Stimulated activated naive CD8-positive, alpha-beta T cell treated with anti-CD3 and anti-CD28 coated beads, Interleukin-15, amount 100 ng/mL, for 72 hours (primary cell): ENCODE results near the gene SUN1.
"Not testable (repeated sequence)": the region's sequence is repeated elsewhere in the genome, so short reads cannot be mapped to it uniquely, and the experiment has no call there.

Experiments
- ATAC-seq: fragments of 150-1000 bp; cut with Tn5 transposase; 2 replicates; pipeline ENCODE4 v1.10.0; 2021; ENCODE audit warnings: mild to moderate bottlenecking, moderate library complexity
- DNase-seq, 2 donors: peaks; one replicate each; pipeline ENCODE4 v3.0.0; 2021 to 2022
- H3K27ac Mint-ChIP-seq, 2 donors: one replicate each; pipeline ENCODE4 v1.8.0; 2022; ENCODE audit warnings: mild to moderate bottlenecking in 2 of 2, mixed read lengths in 2 of 2, moderate library complexity in 2 of 2
- H3K27me3 Mint-ChIP-seq: one replicate; pipeline ENCODE4 v1.8.0; 2022; ENCODE audit warnings: mixed read lengths
- H3K4me1 Mint-ChIP-seq: one replicate; pipeline ENCODE4 v1.8.0; 2022; ENCODE audit warnings: mild to moderate bottlenecking, mixed read lengths
- H3K4me3 Mint-ChIP-seq, 2 donors: one replicate each; pipeline ENCODE4 v1.8.0; 2022; ENCODE audit warnings: mild to moderate bottlenecking in 2 of 2, mixed read lengths in 2 of 2, moderate library complexity in 1 of 2
- H3K9me3 Mint-ChIP-seq, 2 donors: one replicate each; pipeline ENCODE4 v1.8.0; 2022; ENCODE audit warnings: mixed read lengths in 2 of 2

The SUN1 gene

GRCh38 chr7:915291-916218, 83.3 kb downstream of the SUN1 start:
- no peaks in the 10 kb centered on the region for H3K9me3 Mint-ChIP-seq
- no peaks in the 10 kb centered on the region for H3K27me3 Mint-ChIP-seq
- H3K4me3 Mint-ChIP-seq: no peak overlapping the region
- peak overlapping the region in 1 of 2 donors; percentile 78 for H3K27ac Mint-ChIP-seq
- H3K4me1 Mint-ChIP-seq: peaks cover 44% of the 10 kb centered on the region
- DNase-seq (no peak), ATAC-seq (no peak)

- H3K27me3 Mint-ChIP-seq: no peaks in the 10 kb centered on the region
- no peaks in the 10 kb centered on the region for H3K9me3 Mint-ChIP-seq
- no peak for DNase-seq
- peaks cover 46% of the 10 kb centered on the region for H3K4me1 Mint-ChIP-seq
- peak overlapping the region in 1 of 2 donors; percentile 87 for H3K27ac Mint-ChIP-seq
- no peak for ATAC-seq
- no peak overlapping the region for H3K4me3 Mint-ChIP-seq
These were observed 84.1 kb downstream of the SUN1 start for GRCh38 chr7:916291-916941.

GRCh38 chr7:917255-918117, 85.2 kb downstream of the SUN1 start:
- ATAC-seq: no peak
- H3K4me1 Mint-ChIP-seq: peaks cover 54% of the 10 kb centered on the region
- no peak overlapping the region for H3K27ac Mint-ChIP-seq
- H3K9me3 Mint-ChIP-seq: no peaks in the 10 kb centered on the region
- no peak overlapping the region for H3K4me3 Mint-ChIP-seq
- H3K27me3 Mint-ChIP-seq: no peaks in the 10 kb centered on the region
- no peak for DNase-seq

- no peak overlapping the region for H3K4me3 Mint-ChIP-seq
- no peak overlapping the region for H3K27ac Mint-ChIP-seq
- no peak for ATAC-seq
- peaks cover 54% of the 10 kb centered on the region for H3K4me1 Mint-ChIP-seq
- DNase-seq: no peak
- H3K27me3 Mint-ChIP-seq: no peaks in the 10 kb centered on the region
- H3K9me3 Mint-ChIP-seq: no peaks in the 10 kb centered on the region
These were observed 85.8 kb downstream of the SUN1 start for GRCh38 chr7:918118-918425.

GRCh38 chr7:918441-919113, 86.3 kb downstream of the SUN1 start:
- ATAC-seq (no peak), DNase-seq (no peak)
- peak overlapping the region in 1 of 2 donors; percentile 88 for H3K27ac Mint-ChIP-seq
- H3K27me3 Mint-ChIP-seq: no peaks in the 10 kb centered on the region
- no peak overlapping the region for H3K4me3 Mint-ChIP-seq
- peaks cover 59% of the 10 kb centered on the region for H3K4me1 Mint-ChIP-seq
- no peaks in the 10 kb centered on the region for H3K9me3 Mint-ChIP-seq

- Mint-ChIP-seq H3K27ac (no peak overlapping the region), H3K4me1 (peaks cover 62% of the 10 kb centered on the region), H3K9me3 (no peaks in the 10 kb centered on the region), H3K27me3 (no peaks in the 10 kb centered on the region), H3K4me3 (no peak overlapping the region)
- DNase-seq (no peak), ATAC-seq (no peak)
These were observed 86.8 kb downstream of the SUN1 start for GRCh38 chr7:919114-919442.

- Mint-ChIP-seq H3K27me3 (no peaks in the 10 kb centered on the region), H3K4me1 (peaks cover 70% of the 10 kb centered on the region), H3K4me3 (no peak overlapping the region), H3K27ac (no peak overlapping the region), H3K9me3 (no peaks in the 10 kb centered on the region)
- no peak for DNase-seq
- ATAC-seq: no peak
These were observed 87.7 kb downstream of the SUN1 start for GRCh38 chr7:919924-920341.

- DNase-seq (no peak), ATAC-seq (no peak)
- H3K9me3 Mint-ChIP-seq: no peaks in the 10 kb centered on the region
- H3K27me3 Mint-ChIP-seq: no peaks in the 10 kb centered on the region
- H3K4me3 Mint-ChIP-seq: peak overlapping the region; percentile 3 to 91
- peak overlapping the region in 1 of 2 donors; percentile 46 for H3K27ac Mint-ChIP-seq
- peaks cover 75% of the 10 kb centered on the region for H3K4me1 Mint-ChIP-seq
These were observed 88.2 kb downstream of the SUN1 start for GRCh38 chr7:920351-921070.

- DNase-seq: no peak
- H3K4me3 Mint-ChIP-seq: peak overlapping the region; percentile 47 to 91
- H3K27ac Mint-ChIP-seq: peak overlapping the region in 1 of 2 donors; percentile 87
These were observed 88.8 kb downstream of the SUN1 start for GRCh38 chr7:921071-921461.

GRCh38 chr7:921581-922333, 89.5 kb downstream of the SUN1 start:
- Mint-ChIP-seq H3K9me3 (no peaks in the 10 kb centered on the region), H3K27ac (peak overlapping the region in 1 of 2 donors; percentile 97), H3K4me1 (peaks cover 75% of the 10 kb centered on the region), H3K27me3 (no peaks in the 10 kb centered on the region), H3K4me3 (peak overlapping the region; percentile 88 to 91)
- peak in 1 of 2 donors; percentile 24 for DNase-seq
- ATAC-seq: no peak

More at GRCh38 chr7:921071-921461, 88.8 kb downstream of the SUN1 start:
- Mint-ChIP-seq H3K9me3 (no peaks in the 10 kb centered on the region), H3K4me1 (peaks cover 76% of the 10 kb centered on the region), H3K27me3 (no peaks in the 10 kb centered on the region)
- no peak for ATAC-seq

GRCh38 chr7:922334-923107, 90.2 kb downstream of the SUN1 start:
- Mint-ChIP-seq H3K9me3 (no peaks in the 10 kb centered on the region), H3K27me3 (no peaks in the 10 kb centered on the region), H3K4me1 (peaks cover 82% of the 10 kb centered on the region), H3K4me3 (peak overlapping the region; percentile 88 to 91), H3K27ac (peak overlapping the region; percentile 95 to 97)
- peak; percentile 10 for ATAC-seq
- peak in 1 of 2 donors; percentile 52 for DNase-seq

GRCh38 chr7:923108-924041, 91.1 kb downstream of the SUN1 start:
- Mint-ChIP-seq H3K4me1 (peaks cover 86% of the 10 kb centered on the region), H3K27me3 (no peaks in the 10 kb centered on the region), H3K9me3 (no peaks in the 10 kb centered on the region), H3K4me3 (peak overlapping the region; percentile 88 to 91), H3K27ac (peak overlapping the region; percentile 95 to 97)
- DNase-seq (peak; percentile 90 to 95), ATAC-seq (peak; percentile 84)

GRCh38 chr7:924042-924441, 91.8 kb downstream of the SUN1 start:
- H3K4me3 Mint-ChIP-seq, H3K27ac Mint-ChIP-seq, H3K9me3 Mint-ChIP-seq, DNase-seq, ATAC-seq, H3K27me3 Mint-ChIP-seq: not testable (repeated sequence)
- peaks cover 92% of the 10 kb centered on the region for H3K4me1 Mint-ChIP-seq
